GM12878 (cell line): ENCODE data around the gene ACKR2. TPM values are rescaled to one million over a fixed set of nuclear protein-coding genes. Genes with fewer than 3 reads are reported as not detected.

Experiments
- ATAC-seq: fragments of 200-7000 bp; cut with Tn5 transposase; 3 replicates; pipeline ENCODE4 v1.9.1; 2020; ENCODE audit warnings: mild to moderate bottlenecking, moderate library complexity
- BruUV-seq: library from RNA; stranded (reverse); fragments of 400-500 nt; replicated peaks from 2 replicates; lab custom pipeline; 2021; lab: Mats Ljungman, UMichigan
- CTCF ChIA-PET: fragments of 300-600 bp; sonication (Branson Sonifier 250); formaldehyde crosslinking; extraction: SDS; loops from one replicate; lab custom pipeline; 2021; ENCODE audit warnings: inconsistent platforms; lab: Yijun Ruan, JAX
- POLR2A ChIA-PET: fragments of 350-600 bp; formaldehyde crosslinking; extraction: SDS; loops from one replicate; lab custom pipeline; 2021; ENCODE audit warnings: inconsistent platforms; lab: Charles Lee
- RAD21 ChIA-PET: fragments of 300-600 bp; sonication (Branson Sonifier 250); formaldehyde crosslinking; loops from one replicate; lab custom pipeline; 2023; ENCODE audit warnings: antibody characterized with exemption; ENCODE audit not compliant: unreplicated experiment; lab: Charles Lee
- SMC1A ChIA-PET: fragments of 300-600 bp; sonication (Branson Sonifier 250); formaldehyde crosslinking; loops from one replicate; lab custom pipeline; 2023; ENCODE audit not compliant: unreplicated experiment, uncharacterized antibody; lab: Charles Lee
- DNase-seq: peaks from one replicate; pipeline ENCODE4 v3.0.0-alpha.2; 2011; ENCODE audit warnings: low read depth, low spot score
- FAIRE-seq: peaks from 3 replicates; lab custom pipeline; 2011; peaks lifted over from hg19 to GRCh38; lab: Jason Lieb, UNC
- H2AFZ ChIP-seq: 2 replicates; pipeline ENCODE4 v1.6.0; 2011; ENCODE audit warnings: low read depth, low read length, control low read depth; ENCODE audit not compliant: control insufficient read depth
- H3K27ac ChIP-seq: 2 replicates; pipeline ENCODE4 v1.5.1; 2011; ENCODE audit warnings: control low read depth; ENCODE audit not compliant: control insufficient read depth, insufficient read depth
- H3K27me3 ChIP-seq, 2 experiments: replicated peaks in 1 of 2; 2 replicates each; pipeline versions ENCODE4 v1.6.0 to v1.6.1; 2011; ENCODE audit warnings: low read length in 1 of 2; ENCODE audit not compliant: control insufficient read depth in 2 of 2, insufficient read depth in 2 of 2
- H3K36me3 ChIP-seq, 2 experiments: 2 replicates each; pipeline ENCODE4 v1.5.1; 2011; ENCODE audit warnings: low read length in 1 of 2; ENCODE audit not compliant: control insufficient read depth in 2 of 2, insufficient read depth in 2 of 2
- H3K4me1 ChIP-seq: 2 replicates; pipeline ENCODE4 v1.6.1; 2011; ENCODE audit warnings: mild to moderate bottlenecking, low read length, moderate library complexity, mixed read lengths; ENCODE audit not compliant: control insufficient read depth, insufficient read depth
- H3K4me2 ChIP-seq: 2 replicates; pipeline ENCODE4 v1.6.0; 2011; ENCODE audit warnings: control low read depth; ENCODE audit not compliant: control insufficient read depth, insufficient read depth
- H3K4me3 ChIP-seq: fragments of 200-600 bp; sonication (generic); 2 replicates; pipeline ENCODE4 v1.5.1; 2016
- H3K79me2 ChIP-seq: 2 replicates; pipeline ENCODE4 v1.6.0; 2011; ENCODE audit warnings: low read length; ENCODE audit not compliant: control insufficient read depth, insufficient read depth
- H3K9ac ChIP-seq: 2 replicates; pipeline ENCODE4 v1.8.0; 2011; ENCODE audit warnings: low read length, control low read depth, mixed read lengths; ENCODE audit not compliant: control insufficient read depth, insufficient read depth
- H3K9me3 ChIP-seq: replicated peaks from 3 replicates; pipeline ENCODE4 v1.5.1; 2011; ENCODE audit warnings: mild to moderate bottlenecking, low read length; ENCODE audit not compliant: control insufficient read depth, insufficient read depth
- H4K20me1 ChIP-seq: 2 replicates; pipeline ENCODE4 v1.6.0; 2011; ENCODE audit not compliant: control insufficient read depth, insufficient read depth
- CHD4 ChIP-seq: fragments of 200-600 bp; sonication (generic); IDR thresholded peaks from 2 replicates; pipeline ENCODE4 v1.6.1; 2016; ENCODE audit warnings: mild to moderate bottlenecking
- CREB1 ChIP-seq: IDR thresholded peaks from 2 replicates; pipeline ENCODE4 v1.6.1; 2012; ENCODE audit warnings: low read depth, mild to moderate bottlenecking, inconsistent platforms
- ETV6 ChIP-seq, 2 experiments: fragments of 450-650 bp in 1 of 2; IDR thresholded peaks in 1 of 2; conservative IDR thresholded peaks in 1 of 2; 2 replicates each; pipeline ENCODE4 v1.6.1; 2014; ENCODE audit warnings: antibody characterized with exemption in 1 of 2, borderline replicate concordance in 1 of 2, low read depth in 1 of 2, mild to moderate bottlenecking in 1 of 2, moderate library complexity in 1 of 2
- HDGF ChIP-seq: fragments of 450-650 bp; IDR thresholded peaks from 2 replicates; pipeline ENCODE4 v1.6.1; 2016; ENCODE audit warnings: antibody characterized with exemption
- JUNB ChIP-seq: IDR thresholded peaks from 2 replicates; pipeline ENCODE4 v1.6.1; 2016; ENCODE audit warnings: antibody characterized with exemption, mild to moderate bottlenecking
- KAT2A ChIP-seq: conservative IDR thresholded peaks from 2 replicates; pipeline ENCODE4 v1.6.1; 2011; ENCODE audit warnings: low read depth, low read length; ENCODE audit not compliant: control insufficient read depth
- MYB ChIP-seq: fragments of 150-350 bp; IDR thresholded peaks from 2 replicates; pipeline ENCODE4 v1.6.1; 2014; ENCODE audit warnings: mild to moderate bottlenecking, low read depth, low read length, borderline replicate concordance
- RCOR1 ChIP-seq: conservative IDR thresholded peaks from 2 replicates; pipeline ENCODE4 v1.6.1; 2012; ENCODE audit warnings: low read depth, low read length, improper control_type of control experiment
- RFX5 ChIP-seq: IDR thresholded peaks from 2 replicates; pipeline ENCODE4 v1.6.1; 2011; ENCODE audit warnings: low read depth, low read length, improper control_type of control experiment
- RUNX3 ChIP-seq: IDR thresholded peaks from 2 replicates; pipeline ENCODE4 v1.6.1; 2012; ENCODE audit warnings: low read length, inconsistent platforms
- SMAD5 ChIP-seq: IDR thresholded peaks from 2 replicates; pipeline ENCODE4 v1.6.1; 2016; ENCODE audit warnings: antibody characterized with exemption, low read depth
- ZNF24 ChIP-seq: fragments of 450-650 bp; IDR thresholded peaks from 2 replicates; pipeline ENCODE4 v1.6.1; 2017; ENCODE audit warnings: antibody characterized with exemption, mild to moderate bottlenecking
- ZNF384 ChIP-seq: IDR thresholded peaks from 2 replicates; pipeline ENCODE4 v1.6.1; 2012; ENCODE audit warnings: low read depth, mild to moderate bottlenecking, low read length, improper control_type of control experiment, borderline replicate concordance
- ZSCAN29 ChIP-seq: fragments of 450-650 bp; IDR thresholded peaks from 2 replicates; pipeline ENCODE4 v1.6.1; 2017; ENCODE audit warnings: mild to moderate bottlenecking, moderate library complexity
- WGBS: methylation state at CpG from one replicate; pipeline ENCODE4 v1.1.6; 2016; ENCODE audit warnings: low lambda C conversion rate; ENCODE audit not compliant: insufficient replicate concordance, insufficient coverage; ENCODE audit errors: missing lambda C conversion rate; 5-methylcytosine and 5-hydroxymethylcytosine counted together
- in situ Hi-C: fragments of 300-500 bp; cut with MboI; formaldehyde crosslinking; loops from 9 replicates; pipeline ENCODE4 v1.14.3; 2018; ENCODE audit warnings: mixed read lengths
- intact Hi-C: fragments of 100-400 bp; cut with micrococcal nuclease; formaldehyde crosslinking; loops from one replicate; pipeline ENCODE4 v1.14.2; 2022; ENCODE audit not compliant: unreplicated experiment
- polyA plus RNA-seq, 11 experiments: library from polyadenylated mRNA; depleted of rRNA in 4 of 11; unstranded in 6 of 11; stranded (reverse) in 5 of 11; fragments of >200 nt; fragmentation: Nextera tagmentation in 4 of 11; fragmentation: Illumina TruSeq in 1 of 11; extraction: Ambion mirVana in 4 of 11; extraction: Trizol in 1 of 11; gene quantifications; 1 replicate in 1 of 11; 2 replicates in 10 of 11; pipeline versions ENCODE4 v1.2.1 to v1.2.3, GENCODE V29; 2011 to 2016; ENCODE audit warnings: inconsistent platforms in 2 of 11, missing spikeins in 2 of 11, low read depth in 1 of 11
- total RNA-seq, 4 experiments: library from RNA; depleted of rRNA in 3 of 4; stranded (reverse); fragments of >200 nt in 3 of 4; fragmentation: Illumina TruSeq in 1 of 4; extraction: Trizol in 1 of 4; gene quantifications; 2 replicates each; pipeline versions ENCODE4 v1.2.1 to v1.2.3, GENCODE V29; 2013 to 2021
- TF ChIP-seq, protein P1 (sequence below): IDR thresholded peaks from 2 replicates; pipeline ENCODE4 v1.6.1; 2012; ENCODE audit warnings: low read depth, low read length, improper control_type of control experiment
- TF ChIP-seq, protein P2 (sequence below): fragments of 450-650 bp; formaldehyde crosslinking; IDR thresholded peaks from 2 replicates; pipeline ENCODE4 v1.4.0; 2022; ENCODE audit warnings: mild to moderate bottlenecking, moderate library complexity
- TF ChIP-seq, protein P3 (sequence below): IDR thresholded peaks from 2 replicates; pipeline ENCODE4 v1.6.1; 2012; ENCODE audit warnings: low read depth, low read length, improper control_type of control experiment
- TF ChIP-seq, protein P4 (sequence below): fragments of 450-650 bp; IDR thresholded peaks from 2 replicates; pipeline ENCODE4 v1.6.1; 2014; ENCODE audit warnings: mild to moderate bottlenecking
- TF ChIP-seq, protein P5 (sequence below): IDR thresholded peaks from 2 replicates; pipeline ENCODE4 v1.6.1; 2012; ENCODE audit warnings: low read length, inconsistent platforms

ACKR2 gene
- total and polyA plus RNA-seq, 10 of the 15 experiments (the other 5 are each of a cell fraction or from before 2014, with no cell fraction given) = 0.05 to 0.91 (median 0.23) TPM; not detected in 2

DNA sequence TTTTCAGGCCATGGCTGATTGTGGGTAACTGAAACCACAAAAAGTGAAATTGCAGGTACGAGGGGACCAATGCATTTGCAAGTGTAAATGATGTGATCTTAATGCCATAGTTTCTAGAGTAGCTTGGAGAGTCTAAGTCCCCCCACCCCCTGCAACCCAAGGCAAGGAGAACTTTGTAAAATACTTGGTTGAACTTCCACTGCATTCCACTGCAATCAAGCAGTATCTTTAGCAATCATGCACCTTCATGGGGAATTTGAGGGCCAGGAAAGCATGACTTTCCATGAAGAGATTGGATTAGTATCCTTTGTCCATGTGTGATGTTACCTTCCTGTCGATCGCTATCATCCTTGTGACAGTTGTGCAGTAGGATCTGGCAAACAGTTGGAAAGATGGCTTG lies 77.8 kb downstream of the ACKR2 start:
- no peaks in the 10 kb centered on the region for H3K4me1 ChIP-seq
- no peak overlapping the region for H3K9ac ChIP-seq
- H4K20me1 ChIP-seq = no peaks in the 10 kb centered on the region
- RAD21 ChIA-PET = no interaction called here
- ATAC-seq (no peak), FAIRE-seq (no peak), DNase-seq (no peak)
- H3K9me3 ChIP-seq = no peaks in the 10 kb centered on the region; the same call in 1 of the 3 replicates
- SMC1A ChIA-PET = interaction anchor here (2.3 kb wide), 1 partner anchor 107 kb away, joined by 7 read pairs; no protein-coding TSS in a partner anchor
- 56% methylated on average over 3 of the region's 3 CpGs for WGBS
- POLR2A ChIA-PET = no interaction called here
- no peak overlapping the region for H3K4me2 ChIP-seq
- in situ Hi-C loops (no loop called here), intact Hi-C loops (no loop called here)
- CTCF ChIA-PET = no interaction called here
- 0 out of 4 replicates have a peak, but pooled peaks cover 0 to 3% of the 10 kb centered on the region in 2 experiments for H3K27me3 ChIP-seq
- TF ChIP-seq ETV6 (conservative IDR thresholded peaks at IDR 0.05 in 1 of 2, IDR thresholded peaks at IDR 0.05 in 1 of 2; ENCODE audit: borderline replicate concordance in 1 of 2, low read depth in 1 of 2) = no peak
- TF ChIP-seq HDGF = no peak
- no peak for TF ChIP-seq CHD4
- TF ChIP-seq, protein P1, sequence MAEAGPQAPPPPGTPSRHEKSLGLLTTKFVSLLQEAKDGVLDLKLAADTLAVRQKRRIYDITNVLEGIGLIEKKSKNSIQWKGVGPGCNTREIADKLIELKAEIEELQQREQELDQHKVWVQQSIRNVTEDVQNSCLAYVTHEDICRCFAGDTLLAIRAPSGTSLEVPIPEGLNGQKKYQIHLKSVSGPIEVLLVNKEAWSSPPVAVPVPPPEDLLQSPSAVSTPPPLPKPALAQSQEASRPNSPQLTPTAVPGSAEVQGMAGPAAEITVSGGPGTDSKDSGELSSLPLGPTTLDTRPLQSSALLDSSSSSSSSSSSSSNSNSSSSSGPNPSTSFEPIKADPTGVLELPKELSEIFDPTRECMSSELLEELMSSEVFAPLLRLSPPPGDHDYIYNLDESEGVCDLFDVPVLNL = no peak
- TF ChIP-seq, protein P2, sequence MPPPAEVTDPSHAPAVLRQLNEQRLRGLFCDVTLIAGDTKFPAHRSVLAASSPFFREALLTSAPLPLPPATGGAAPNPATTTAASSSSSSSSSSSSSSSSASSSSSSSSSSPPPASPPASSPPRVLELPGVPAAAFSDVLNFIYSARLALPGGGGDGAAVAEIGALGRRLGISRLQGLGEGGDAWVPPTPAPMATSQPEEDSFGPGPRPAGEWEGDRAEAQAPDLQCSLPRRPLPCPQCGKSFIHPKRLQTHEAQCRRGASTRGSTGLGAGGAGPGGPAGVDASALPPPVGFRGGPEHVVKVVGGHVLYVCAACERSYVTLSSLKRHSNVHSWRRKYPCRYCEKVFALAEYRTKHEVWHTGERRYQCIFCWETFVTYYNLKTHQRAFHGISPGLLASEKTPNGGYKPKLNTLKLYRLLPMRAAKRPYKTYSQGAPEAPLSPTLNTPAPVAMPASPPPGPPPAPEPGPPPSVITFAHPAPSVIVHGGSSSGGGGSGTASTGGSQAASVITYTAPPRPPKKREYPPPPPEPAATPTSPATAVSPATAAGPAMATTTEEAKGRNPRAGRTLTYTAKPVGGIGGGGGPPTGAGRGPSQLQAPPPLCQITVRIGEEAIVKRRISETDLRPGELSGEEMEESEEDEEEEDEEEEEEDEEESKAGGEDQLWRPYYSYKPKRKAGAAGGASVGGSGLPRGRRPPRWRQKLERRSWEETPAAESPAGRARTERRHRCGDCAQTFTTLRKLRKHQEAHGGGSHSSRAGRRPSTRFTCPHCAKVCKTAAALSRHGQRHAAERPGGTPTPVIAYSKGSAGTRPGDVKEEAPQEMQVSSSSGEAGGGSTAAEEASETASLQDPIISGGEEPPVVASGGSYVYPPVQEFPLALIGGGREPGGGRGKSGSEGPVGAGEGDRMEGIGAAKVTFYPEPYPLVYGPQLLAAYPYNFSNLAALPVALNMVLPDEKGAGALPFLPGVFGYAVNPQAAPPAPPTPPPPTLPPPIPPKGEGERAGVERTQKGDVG (CRISPR knock-in tag) = no peak
- TF ChIP-seq SMAD5 = no peak
- TF ChIP-seq ZSCAN29 = no peak
- no peak for TF ChIP-seq JUNB
- no peak for TF ChIP-seq KAT2A
- no peak for TF ChIP-seq CREB1
- no peak for TF ChIP-seq ZNF24
- TF ChIP-seq RUNX3 = no peak
- TF ChIP-seq, protein P3, sequence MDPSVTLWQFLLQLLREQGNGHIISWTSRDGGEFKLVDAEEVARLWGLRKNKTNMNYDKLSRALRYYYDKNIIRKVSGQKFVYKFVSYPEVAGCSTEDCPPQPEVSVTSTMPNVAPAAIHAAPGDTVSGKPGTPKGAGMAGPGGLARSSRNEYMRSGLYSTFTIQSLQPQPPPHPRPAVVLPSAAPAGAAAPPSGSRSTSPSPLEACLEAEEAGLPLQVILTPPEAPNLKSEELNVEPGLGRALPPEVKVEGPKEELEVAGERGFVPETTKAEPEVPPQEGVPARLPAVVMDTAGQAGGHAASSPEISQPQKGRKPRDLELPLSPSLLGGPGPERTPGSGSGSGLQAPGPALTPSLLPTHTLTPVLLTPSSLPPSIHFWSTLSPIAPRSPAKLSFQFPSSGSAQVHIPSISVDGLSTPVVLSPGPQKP = no peak
- no peak for TF ChIP-seq RFX5
- TF ChIP-seq MYB = no peak
- TF ChIP-seq ZNF384 = no peak
- TF ChIP-seq RCOR1 = no peak
- TF ChIP-seq, protein P4, sequence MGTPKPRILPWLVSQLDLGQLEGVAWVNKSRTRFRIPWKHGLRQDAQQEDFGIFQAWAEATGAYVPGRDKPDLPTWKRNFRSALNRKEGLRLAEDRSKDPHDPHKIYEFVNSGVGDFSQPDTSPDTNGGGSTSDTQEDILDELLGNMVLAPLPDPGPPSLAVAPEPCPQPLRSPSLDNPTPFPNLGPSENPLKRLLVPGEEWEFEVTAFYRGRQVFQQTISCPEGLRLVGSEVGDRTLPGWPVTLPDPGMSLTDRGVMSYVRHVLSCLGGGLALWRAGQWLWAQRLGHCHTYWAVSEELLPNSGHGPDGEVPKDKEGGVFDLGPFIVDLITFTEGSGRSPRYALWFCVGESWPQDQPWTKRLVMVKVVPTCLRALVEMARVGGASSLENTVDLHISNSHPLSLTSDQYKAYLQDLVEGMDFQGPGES = no peak
- TF ChIP-seq, protein P5, sequence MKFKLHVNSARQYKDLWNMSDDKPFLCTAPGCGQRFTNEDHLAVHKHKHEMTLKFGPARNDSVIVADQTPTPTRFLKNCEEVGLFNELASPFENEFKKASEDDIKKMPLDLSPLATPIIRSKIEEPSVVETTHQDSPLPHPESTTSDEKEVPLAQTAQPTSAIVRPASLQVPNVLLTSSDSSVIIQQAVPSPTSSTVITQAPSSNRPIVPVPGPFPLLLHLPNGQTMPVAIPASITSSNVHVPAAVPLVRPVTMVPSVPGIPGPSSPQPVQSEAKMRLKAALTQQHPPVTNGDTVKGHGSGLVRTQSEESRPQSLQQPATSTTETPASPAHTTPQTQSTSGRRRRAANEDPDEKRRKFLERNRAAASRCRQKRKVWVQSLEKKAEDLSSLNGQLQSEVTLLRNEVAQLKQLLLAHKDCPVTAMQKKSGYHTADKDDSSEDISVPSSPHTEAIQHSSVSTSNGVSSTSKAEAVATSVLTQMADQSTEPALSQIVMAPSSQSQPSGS = no peak
- H2AFZ ChIP-seq = no peak overlapping the region
- H3K36me3 ChIP-seq = no peaks in the 10 kb centered on the region
- no peak overlapping the region for H3K4me3 ChIP-seq
- H3K27ac ChIP-seq = no peak overlapping the region
- no peaks in the 10 kb centered on the region for H3K79me2 ChIP-seq
- BruUV-seq = no TSS peak
